Activated CD8-positive, alpha-beta memory T cell treated with anti-CD3 and anti-CD28 coated beads, Interleukin-2, amount 50 U/mL, for 24 hours (primary cell): ENCODE data around the gene RXRA.

Source experiments
- DNase-seq: peaks from one replicate; pipeline ENCODE4 v3.0.0-alpha.2; 2020; ENCODE audit errors: extremely low read depth

The RXRA gene

DNA sequence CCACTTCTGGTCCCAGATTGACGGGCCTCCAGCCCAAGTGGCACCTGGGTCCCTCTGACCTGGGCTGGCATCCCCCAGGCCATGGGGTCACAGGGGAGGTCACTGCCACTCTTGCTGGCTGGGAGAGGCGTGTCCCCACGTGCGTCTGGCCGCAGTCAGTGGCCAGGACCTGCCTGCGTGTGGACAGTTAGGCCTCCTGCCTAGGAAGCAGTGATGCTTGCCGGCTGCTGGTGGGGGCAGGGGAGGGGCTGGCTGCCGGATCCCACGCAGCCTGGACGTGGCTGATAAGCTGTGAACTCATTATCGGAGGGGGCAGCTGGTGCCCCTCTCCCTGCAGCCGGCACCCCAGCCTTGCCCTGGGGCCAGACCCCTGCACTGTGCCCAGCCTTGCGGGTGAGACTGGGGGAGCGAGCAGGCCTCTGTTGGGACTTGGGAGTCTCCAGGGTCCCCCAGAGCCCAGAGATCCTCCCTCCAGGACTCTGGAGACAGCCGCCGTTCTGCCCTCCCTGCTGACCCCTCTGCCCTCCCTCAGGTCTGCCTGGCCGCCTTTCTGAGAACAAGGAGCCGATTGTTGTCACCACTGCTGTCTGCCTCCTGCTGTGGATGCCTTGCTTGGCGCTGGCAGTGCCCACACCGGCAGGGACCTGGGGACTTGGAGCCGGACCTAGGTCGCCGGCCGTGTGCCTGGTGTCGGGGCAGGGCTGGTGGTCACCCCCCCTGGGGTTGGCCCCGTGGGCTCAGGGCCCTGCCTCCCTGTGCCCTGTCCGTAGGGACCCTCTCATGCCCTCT, 12.3 kb downstream of the RXRA start:
- DNase-seq = no peak

DNA sequence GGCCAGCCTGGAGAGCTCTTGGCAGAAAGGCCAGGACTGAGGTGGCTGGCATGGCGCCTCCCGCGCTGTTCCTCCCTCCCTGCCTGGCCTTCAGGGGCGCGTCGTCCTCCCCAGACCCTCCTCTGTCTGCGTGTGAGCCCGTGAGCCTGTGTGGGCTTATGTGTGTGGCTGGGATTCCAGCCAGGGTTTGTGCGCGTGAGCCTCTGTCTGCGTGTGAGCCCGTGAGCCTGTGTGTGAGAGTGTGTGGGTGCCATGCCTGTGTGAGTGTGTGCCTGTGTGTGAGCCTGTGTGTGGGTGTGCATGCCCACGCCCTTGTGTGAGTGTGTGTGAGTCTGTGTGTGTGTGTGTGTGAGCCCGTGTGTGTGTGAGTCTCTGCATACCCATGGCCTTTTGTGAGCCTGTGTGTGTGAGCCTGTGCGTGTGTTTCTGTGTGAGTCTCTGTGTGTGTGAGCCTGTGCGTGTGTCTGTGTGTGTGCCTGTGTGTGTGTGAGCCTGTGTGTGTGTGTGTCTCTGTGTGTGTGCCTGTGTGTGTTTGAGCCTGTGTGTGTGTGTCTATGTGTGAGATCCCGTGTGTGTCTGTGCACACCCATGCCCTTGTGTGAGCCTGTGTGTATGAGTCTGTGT, 13.0 kb downstream of the RXRA start:
- no peak for DNase-seq

DNA sequence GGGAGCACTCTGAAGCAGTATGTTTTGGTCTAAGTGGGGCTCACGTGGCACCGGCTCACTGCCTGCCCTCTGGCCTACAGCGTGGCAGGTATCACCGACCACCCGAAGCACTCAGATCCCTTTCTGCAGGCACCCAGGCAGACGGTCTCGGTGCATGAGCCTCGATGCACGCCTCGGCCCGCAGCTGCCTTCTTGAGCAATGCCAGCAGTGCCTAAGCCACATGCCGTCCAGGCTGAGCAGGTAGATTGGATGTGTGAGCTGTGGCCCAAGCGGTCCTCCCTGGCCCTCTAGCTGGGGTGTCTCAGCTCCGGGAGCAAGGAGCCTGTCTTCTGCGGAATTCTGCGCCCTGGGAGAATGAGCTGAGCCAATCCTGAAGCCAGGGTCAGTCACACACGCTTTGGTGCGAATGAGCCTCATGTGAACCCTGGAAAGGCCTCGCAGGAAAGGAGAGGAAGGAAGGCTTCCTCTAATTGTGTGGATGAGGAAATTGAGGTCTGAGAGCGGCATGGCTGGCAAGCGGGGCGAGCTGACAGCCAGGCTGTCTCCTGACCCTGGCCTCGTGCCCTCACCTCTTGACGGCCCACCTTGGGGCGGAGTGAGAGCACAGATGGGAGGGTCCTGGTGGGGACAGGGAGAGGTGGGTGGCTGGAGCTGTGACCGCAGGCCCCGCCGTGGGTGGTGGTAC, 14.4 kb downstream of the RXRA start:
- DNase-seq = no peak

DNA sequence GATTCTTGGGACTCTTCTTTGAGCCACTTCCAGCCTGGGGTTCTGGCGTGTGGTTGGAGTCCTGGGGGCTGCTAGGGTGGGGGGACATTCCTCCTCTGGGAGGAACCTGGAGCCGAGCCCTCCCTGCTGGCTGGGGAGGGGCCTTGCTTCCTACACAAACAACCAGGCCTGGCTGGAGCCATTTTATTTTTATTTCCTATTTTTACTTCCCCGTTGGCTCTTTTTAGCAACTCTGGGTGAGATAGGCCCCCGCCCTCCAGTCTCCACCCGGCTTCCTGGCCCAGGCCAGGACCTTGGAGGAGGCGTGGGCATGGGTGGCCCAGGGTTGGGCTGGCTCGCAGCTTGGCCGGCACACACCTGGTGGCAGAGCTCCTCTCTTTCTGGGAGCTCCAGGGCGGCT, 15.1 kb downstream of the RXRA start:
- DNase-seq = no peak

DNA sequence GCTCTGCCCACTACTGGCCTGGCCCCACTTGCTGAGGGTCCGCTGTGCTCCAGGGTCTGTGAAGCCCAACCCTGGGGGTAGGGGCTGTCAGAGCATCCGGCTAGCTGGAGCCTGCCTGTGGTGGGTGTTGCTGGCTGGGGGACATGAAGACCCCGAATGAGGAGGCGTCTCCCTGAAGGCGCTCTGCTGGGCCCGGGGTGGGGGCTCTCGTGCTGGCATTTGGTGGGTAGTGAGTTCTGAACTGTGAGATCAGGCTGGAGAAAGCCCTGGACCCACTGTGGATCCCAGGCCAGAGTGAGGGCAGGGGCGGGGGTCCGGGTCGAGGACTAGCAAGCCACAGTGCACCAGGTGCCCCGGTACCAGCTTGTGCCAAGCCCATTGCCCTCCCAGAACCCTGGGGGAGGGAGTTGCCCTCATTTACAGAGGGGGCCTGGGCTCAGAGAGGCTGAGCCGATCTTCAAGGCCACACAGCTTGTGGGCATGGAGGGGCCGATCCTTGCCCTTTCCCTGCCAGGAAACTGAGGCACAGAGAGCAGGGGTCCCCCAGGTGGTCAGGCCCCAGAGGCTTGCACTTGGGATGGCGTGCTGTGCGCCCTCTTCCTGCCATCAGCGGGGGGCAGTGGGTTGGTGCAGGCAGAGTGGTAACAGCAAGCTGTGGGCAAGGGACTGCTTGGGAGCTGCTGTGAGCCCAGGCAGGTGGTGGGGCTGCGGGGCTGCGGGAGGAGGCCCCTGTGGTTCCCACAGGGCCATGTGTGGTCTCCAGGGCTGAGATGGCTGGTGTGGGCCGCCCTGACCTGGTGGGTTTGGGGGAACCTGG, 15.9 kb downstream of the RXRA start:
- no peak for DNase-seq

DNA sequence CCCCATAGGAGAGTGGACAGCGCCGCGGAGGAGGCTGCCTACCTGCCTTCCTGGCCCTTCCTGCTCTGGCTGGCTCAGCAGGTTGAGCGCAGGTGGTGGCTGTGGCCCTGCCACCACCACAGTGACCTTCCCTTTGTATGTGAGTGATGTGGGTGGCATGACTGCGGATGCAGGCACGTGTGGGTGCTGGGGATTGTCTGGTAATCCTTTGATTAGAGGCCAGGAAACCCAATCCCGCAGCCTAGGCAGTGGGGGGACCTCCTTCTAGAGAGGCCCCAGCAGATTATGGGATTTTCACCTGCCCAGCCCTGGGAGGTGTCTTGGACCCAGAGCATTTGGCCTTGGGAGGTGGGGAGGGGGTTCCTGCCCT, 16.5 kb downstream of the RXRA start:
- no peak for DNase-seq

DNA sequence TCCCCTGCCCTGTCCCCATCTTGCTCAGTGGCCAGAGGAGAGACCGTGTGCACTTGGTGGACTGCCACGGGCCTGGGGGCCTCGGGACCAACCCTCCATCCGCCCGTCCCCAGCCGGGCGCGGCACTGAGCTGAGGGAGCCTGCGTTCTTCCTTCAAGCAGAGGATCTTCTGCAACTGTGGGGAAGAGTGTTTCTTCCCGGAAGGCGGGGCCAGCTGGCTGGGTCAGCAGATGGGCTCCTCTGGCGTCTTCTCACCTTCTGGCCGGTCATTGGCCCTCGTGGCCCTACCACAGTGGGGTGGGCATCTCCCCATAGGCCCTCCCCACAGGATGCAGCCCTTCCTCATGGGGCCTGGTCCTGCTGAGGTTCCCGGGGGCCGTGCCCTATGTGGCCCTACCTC, 17.4 kb downstream of the RXRA start:
- DNase-seq = no peak

DNA sequence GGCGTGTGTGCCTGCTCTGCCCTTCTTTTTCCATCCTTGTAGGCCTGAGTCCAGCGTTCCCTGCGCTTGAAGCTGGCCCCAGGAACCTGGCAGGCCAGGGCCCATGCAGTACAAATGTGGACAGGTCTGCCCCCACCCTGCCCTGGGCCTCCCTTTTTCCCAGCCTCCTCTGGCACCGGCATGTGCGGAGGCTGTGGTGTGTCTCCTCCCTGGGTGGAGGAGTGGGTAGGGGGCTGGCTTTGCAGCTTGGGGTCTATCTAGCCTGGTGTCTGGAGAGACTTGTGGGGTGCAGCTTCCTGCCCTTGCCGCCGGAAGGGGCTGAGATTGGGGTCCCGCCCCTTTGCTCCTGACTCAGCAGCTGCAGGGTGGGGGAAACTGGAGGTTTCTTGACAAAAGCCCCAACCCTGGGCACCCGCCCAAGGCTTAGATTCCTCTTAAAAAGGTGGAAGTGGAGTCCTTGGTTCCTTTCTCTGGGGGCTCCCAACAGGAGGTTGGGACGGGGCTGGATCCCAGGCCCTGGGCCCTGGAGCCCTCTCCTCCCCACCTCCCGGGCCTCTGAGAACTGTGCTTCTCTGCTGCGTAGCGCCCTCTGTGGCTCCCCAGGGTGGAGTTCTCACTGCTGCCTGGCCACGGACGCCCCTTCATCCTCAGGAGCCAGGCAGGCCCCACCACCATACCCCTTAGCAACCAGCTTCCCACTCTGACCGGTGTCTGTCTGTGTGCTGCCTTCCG, 18.0 kb downstream of the RXRA start:
- DNase-seq = no peak

DNA sequence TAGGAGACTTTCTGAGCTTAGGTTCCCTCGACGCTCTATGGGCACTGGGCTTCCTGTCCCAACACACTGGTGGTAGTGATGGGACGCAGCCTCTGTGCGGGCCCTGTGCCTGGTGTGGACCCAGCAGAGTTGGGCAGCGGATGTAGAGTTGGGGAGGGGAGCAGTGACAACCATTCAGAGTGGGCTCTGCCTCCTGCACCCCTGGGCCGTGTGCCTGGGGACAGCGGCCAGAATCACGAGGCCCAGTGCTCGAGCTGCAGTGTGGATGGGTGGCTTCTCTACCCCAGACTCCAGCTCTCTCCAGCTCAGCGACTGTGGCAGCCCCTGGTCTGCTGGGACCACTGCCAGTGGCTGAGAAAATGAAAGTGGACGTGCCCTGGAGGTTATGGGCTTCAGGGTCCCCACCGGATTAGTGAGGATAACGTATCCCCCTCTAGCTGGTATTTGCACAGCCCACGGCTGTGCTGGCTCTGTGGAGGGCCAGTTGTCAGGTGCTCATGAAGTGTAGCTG, 18.6 kb downstream of the RXRA start:
- no peak for DNase-seq

DNA sequence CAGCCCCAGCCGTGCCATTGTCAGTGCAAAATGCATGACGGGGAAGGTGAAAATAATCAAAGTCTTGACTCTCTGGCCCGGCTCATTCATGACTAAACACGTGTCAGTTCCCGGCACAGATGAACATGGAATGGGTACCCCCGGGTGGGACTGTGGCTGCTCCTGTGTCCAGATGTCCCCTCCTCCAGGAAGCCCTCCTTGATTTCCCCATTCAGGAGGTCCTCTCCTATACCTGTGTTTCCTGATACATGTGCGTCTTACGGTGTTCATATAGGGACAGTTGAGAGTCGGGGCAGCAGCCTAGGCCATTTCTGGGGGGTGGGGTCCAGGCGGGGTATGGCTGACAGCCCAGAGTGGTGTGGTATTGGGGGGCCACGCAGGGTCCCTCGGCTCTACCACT, 19.5 kb downstream of the RXRA start:
- no peak for DNase-seq

DNA sequence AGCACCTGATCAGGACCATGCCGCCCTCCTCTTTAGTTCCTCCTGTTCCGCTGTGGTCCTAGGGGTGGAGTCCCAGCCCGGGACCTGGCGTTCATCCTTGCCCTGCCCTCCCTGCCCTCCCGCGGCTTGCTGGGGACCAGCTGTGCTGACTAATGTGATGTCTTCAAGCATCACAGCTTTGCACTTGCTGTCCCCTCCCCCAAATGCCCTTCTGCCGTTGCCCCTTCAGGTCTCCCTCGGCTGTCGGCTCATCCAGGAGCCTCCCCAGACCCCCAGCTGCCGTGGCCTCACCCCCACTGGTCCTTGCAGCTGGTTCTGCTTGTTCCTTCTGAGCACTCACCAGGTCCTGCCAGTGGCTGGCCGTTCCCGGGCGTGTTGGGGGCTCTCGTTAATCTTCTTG, 19.9 kb downstream of the RXRA start:
- DNase-seq = no peak

DNA sequence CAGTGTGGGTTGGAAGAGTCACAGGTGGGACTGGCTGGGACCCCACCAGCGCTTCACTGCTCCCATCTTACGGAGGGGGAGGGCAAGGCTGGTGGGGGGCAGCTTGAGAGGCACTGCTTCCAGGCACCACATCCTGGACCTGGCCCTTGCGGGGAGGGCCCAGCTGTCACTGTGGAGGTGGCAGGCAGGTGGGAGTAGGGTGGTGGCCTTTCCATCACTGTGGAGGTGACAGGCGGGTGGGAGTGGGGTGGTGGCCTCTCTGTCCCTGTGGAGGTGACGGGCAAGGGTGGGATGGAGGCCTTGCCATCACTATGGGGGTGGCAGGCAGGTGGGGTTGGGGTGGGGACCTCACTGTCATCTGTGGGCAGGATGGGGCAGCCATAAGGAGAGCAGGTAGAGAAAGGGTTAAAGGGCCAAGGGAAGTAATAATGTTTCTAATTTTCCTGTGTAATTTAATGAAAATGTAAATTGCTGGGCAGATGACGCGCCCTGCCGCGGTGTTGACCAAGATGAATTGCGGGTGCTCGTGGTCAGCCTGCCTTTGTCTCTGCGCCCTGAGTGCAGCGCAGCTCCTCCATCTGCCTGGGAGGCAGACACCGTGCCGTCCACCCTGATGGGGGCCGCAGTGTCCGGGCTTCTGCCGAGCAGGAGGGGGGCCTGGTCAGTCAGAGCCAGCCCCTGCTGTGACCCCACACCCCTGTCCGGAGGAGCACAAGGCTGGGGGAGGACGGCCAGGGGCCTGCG, 20.8 kb downstream of the RXRA start:
- DNase-seq = no peak

DNA sequence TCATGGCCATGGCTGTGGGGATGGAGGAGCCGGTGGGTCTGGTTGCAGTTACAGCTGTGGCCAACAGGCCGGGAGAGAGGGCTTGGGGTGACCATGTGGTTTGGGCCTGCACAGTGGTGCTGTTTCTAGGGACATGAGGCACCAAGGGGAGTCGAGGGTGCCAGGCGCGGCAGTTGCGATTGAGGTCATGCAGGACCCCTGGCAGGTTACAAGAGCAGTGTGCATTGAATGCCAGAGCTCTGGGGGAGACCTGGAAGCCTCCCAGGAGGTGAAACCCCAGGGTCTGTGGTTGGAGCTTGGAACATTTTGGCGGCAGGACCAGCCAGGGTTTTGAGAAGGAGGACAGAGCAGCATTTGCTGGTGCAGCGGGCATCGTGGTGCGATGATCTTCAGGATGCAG, 21.7 kb downstream of the RXRA start:
- DNase-seq = no peak

DNA sequence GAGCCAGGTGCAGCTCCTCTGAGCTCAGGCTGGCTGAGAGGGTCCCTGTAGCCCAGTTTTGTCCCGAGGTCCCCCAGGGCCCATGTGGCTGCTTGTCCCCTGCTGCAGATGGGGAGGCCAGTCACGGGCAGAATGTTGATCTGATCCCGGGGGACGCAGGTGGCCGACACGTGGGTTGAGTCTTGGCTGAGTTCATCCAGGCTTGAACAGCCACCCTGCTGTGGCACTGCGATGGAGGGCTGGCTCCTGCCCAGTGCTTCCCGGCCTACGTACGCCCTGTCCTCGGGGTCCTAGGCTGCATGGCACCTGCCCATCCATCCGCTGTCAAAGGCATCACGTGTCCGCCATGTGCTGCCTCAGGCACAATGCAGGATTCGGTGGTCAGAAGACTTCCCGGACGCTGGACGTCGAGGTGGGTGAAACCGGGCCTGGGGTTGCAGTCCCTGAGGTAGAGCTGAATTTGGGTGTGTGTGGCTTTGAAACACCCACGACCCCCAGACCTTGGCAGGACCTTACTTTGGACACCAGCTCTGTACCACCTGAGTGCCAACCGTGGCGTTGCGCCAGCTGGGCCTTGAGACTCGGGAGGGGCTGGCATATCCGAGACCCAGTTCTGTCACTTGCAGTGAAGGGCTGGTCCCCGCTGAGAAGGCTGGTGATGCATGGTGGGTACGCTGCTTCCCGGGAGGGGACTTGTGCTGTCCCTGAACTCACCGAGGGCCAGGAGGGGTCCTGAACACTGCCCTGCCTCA, 22.3 kb downstream of the RXRA start:
- DNase-seq = no peak

DNA sequence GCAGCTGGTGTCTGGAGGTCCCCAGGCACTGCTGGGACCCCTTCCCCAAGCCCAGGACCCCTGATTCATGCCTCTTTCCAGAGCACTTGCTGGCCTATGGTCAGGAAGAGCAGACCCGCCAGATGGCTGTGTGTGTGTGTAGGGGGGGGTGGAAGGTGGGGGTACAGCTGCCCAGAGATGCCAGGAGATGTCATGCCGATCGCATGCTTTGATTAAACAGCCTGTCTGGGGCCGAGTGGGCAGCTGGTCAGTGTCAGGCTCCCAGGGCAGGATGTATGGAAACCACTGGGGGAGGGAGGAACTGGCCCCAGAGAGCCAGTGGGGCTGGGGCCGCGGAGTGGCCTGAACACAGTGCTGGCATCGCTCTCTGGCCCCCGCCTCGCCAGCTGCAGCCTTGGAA, 23.7 kb downstream of the RXRA start:
- no peak for DNase-seq

DNA sequence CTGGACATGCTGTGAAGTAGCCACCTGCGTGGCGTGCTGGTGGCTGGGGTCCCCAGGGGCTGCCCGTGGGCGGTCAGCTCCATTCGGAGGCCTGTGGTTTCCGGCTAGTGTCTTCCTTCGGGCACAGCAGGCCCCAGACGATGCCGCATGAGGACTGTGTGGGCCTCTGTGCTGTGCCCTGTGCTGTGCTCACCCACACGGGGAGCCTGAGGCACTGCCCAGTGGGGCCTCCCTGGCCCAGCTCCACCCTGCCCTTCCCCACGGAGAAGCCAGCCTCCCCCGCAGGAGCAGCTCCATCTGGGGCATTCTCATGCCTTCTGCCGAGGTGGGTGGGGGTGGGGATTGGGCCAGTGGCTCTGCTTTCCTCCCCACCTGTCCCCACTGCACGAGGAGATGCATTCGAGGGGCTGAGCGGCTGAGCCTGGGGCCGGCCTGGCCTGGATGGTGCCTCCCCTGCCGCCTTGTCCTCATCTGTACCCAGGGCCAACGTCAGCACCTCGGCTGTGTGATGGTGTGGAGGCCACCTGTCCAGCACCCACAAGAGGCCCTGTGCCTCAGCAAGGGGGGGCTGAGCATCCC, 24.2 kb downstream of the RXRA start:
- DNase-seq = no peak

DNA sequence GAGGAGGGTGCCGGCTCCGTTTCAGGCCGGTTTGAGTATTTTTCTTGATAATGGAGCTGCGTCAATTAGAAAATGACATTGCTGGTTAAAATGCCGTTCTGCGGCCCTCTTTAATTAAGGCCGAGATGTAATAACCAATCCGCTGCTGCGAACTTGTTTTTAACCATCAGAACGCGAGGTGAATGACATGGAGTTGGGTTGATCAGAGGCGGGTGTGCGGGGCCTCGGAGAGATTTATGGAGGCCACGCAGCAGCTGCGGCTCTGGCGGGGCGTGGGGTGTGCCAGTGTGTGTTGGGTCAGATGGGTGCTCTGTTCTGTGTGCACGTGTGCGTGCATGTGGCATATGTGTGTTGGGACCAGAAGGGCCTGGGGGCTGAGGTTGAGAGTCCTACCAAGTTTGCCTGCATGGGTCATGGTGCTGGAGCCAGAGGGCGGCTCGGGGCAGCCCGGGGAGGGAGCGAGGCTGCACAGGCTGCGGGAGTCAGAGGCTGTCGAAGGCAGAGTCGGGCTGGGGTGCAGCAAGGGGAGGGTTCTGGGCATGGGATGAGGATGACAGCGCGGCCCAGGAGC, 25.4 kb downstream of the RXRA start:
- DNase-seq = no peak

DNA sequence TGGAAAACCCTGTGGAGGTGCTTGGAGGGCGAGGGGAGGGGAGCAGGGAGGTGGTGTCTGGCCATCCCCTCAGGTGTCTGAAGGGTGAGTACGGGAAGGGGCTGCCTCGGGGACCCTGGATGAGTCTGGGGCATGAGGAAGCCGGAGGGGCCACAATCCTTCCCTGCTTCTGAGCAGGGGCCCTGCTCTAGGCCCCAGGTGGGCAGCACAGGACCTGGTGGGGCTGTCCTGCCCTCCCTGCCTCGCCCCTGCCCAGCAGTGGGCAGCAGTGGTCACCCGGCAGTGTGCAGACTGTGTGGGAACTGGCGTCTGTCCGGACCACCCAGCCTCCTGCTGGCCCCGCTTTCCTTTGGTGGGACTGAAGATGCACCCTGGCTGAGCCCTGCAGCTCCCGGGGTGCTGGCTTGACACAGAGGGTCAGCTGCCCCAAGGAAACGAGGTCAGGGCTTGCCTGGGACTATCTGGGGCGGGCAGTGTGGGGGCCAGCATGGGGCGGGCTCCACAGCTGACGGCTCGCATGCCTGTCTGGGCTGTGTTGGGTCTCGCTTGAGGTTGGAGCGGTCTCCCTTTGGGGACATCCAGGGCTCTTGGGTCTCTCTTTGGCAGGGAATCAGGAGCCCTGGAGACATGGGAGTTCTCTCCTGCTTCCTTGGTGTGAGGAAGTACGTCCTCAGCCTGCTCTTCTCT, 26.1 kb downstream of the RXRA start:
- DNase-seq = no peak

DNA sequence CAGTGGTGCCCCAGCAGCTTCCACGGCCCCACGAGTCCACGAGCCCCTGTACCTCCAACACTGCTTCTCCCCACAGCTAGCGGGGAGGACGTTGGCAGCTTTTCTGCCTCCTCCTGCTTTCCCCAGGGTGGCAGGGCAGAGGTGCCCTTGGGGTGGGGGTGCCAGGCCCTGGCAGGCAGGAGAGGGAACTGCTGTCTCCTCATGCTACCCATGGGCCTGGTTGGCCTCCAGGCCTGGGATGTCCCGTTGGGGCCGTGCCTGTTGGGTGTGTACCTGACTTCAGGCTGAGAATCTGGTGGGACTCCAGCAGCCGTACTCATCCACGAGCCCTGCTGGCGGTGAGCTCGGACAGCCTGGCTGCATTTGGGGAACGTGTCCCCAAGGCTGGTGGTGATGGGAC, 27.3 kb downstream of the RXRA start:
- no peak for DNase-seq
